H9 (cell line): ENCODE data around the gene RASSF7. TPM values are rescaled to one million over a fixed set of nuclear protein-coding genes. Genes with fewer than 3 reads are reported as not detected.

Experiments used
- DNase-seq: peaks from one replicate; pipeline ENCODE4 v3.0.0-alpha.2; 2017
- H2AFZ ChIP-seq: one replicate; pipeline ENCODE4 v1.6.1; 2013; ENCODE audit warnings: mild to moderate bottlenecking, low read length, control low read depth, moderate library complexity
- H2AK5ac ChIP-seq: 2 replicates; pipeline ENCODE4 v1.6.1; 2013; ENCODE audit warnings: low read length, control low read depth, mixed read lengths; ENCODE audit not compliant: insufficient read length
- H2BK120ac ChIP-seq: one replicate; pipeline ENCODE4 v1.6.1; 2013; ENCODE audit warnings: low read depth, mild to moderate bottlenecking, low read length, control low read depth, inconsistent platforms; ENCODE audit not compliant: poor library complexity, severe bottlenecking
- H2BK12ac ChIP-seq: 2 replicates; pipeline ENCODE4 v1.6.1; 2013; ENCODE audit warnings: low read length, control low read depth, mixed read lengths, low read depth; ENCODE audit not compliant: insufficient read length
- H2BK15ac ChIP-seq: 2 replicates; pipeline ENCODE4 v1.6.1; 2013; ENCODE audit warnings: low read depth, low read length, control low read depth
- H2BK20ac ChIP-seq: one replicate; pipeline ENCODE4 v1.6.1; 2013; ENCODE audit warnings: low read depth, mild to moderate bottlenecking, low read length, control low read depth, inconsistent platforms; ENCODE audit not compliant: poor library complexity, severe bottlenecking
- H2BK5ac ChIP-seq: 2 replicates; pipeline ENCODE4 v1.6.1; 2013; ENCODE audit warnings: low read length, control low read depth, mixed read lengths; ENCODE audit not compliant: insufficient read length
- H3K14ac ChIP-seq: 2 replicates; pipeline ENCODE4 v1.6.1; 2013; ENCODE audit warnings: low read length, control low read depth; ENCODE audit not compliant: insufficient read depth
- H3K18ac ChIP-seq: 2 replicates; pipeline ENCODE4 v1.6.1; 2013; ENCODE audit warnings: low read depth, mild to moderate bottlenecking, mixed read lengths, low read length, control low read depth; ENCODE audit not compliant: insufficient read length
- H3K23ac ChIP-seq: 2 replicates; pipeline ENCODE4 v1.6.1; 2013; ENCODE audit warnings: low read length, control low read depth, mixed read lengths, low read depth; ENCODE audit not compliant: insufficient read length
- H3K23me2 ChIP-seq: 2 replicates; pipeline ENCODE4 v1.6.1; 2013; ENCODE audit warnings: low read depth, mild to moderate bottlenecking, mixed read lengths, low read length, control low read depth; ENCODE audit not compliant: insufficient read length, poor library complexity, severe bottlenecking
- H3K27ac ChIP-seq: 2 replicates; pipeline ENCODE4 v1.5.1; 2013; ENCODE audit warnings: low read length, control low read depth, mixed read lengths, low read depth; ENCODE audit not compliant: insufficient read length
- H3K27me3 ChIP-seq: 2 replicates; pipeline ENCODE4 v1.6.1; 2013; ENCODE audit warnings: low read length, control low read depth, inconsistent platforms; ENCODE audit not compliant: insufficient read depth
- H3K4ac ChIP-seq: 2 replicates; pipeline ENCODE4 v1.6.1; 2013; ENCODE audit warnings: low read depth, mild to moderate bottlenecking, control low read depth, inconsistent platforms, low read length, moderate library complexity
- H3K4me1 ChIP-seq: 2 replicates; pipeline ENCODE4 v1.6.1; 2013; ENCODE audit warnings: low read length, control low read depth, inconsistent platforms; ENCODE audit not compliant: insufficient read depth
- H3K4me2 ChIP-seq: 2 replicates; pipeline ENCODE4 v1.6.1; 2013; ENCODE audit warnings: low read length, control low read depth, mixed read lengths; ENCODE audit not compliant: insufficient read length, insufficient read depth
- H3K56ac ChIP-seq: 2 replicates; pipeline ENCODE4 v1.6.1; 2013; ENCODE audit warnings: low read depth, mild to moderate bottlenecking, mixed read lengths, low read length, control low read depth; ENCODE audit not compliant: insufficient read length
- H3K79me1 ChIP-seq: 2 replicates; pipeline ENCODE4 v1.6.1; 2013; ENCODE audit warnings: low read depth, mild to moderate bottlenecking, moderate library complexity, low read length, control low read depth, inconsistent platforms; ENCODE audit not compliant: insufficient read depth, poor library complexity, severe bottlenecking
- H3K79me2 ChIP-seq: 2 replicates; pipeline ENCODE4 v1.6.1; 2013; ENCODE audit warnings: low read length, control low read depth, inconsistent platforms; ENCODE audit not compliant: insufficient read depth
- H3K9ac ChIP-seq: 2 replicates; pipeline ENCODE4 v1.6.1; 2013; ENCODE audit warnings: low read length, control low read depth, mixed read lengths; ENCODE audit not compliant: insufficient read length; ENCODE audit errors: extremely low read depth
- H3K9me3 ChIP-seq: one replicate; pipeline ENCODE4 v1.6.1; 2013; ENCODE audit warnings: low read depth, low read length, inconsistent platforms; ENCODE audit not compliant: control insufficient read depth
- H3T11ph ChIP-seq: one replicate; pipeline ENCODE4 v1.6.1; 2013; ENCODE audit warnings: mild to moderate bottlenecking, low read length, control low read depth, inconsistent platforms
- H4K20me1 ChIP-seq: one replicate; pipeline ENCODE4 v1.6.1; 2013; ENCODE audit not compliant: control insufficient read depth, insufficient read length, insufficient read depth
- H4K5ac ChIP-seq: 2 replicates; pipeline ENCODE4 v1.6.1; 2013; ENCODE audit warnings: low read depth, mild to moderate bottlenecking, mixed read lengths, low read length, control low read depth; ENCODE audit not compliant: insufficient read length
- H4K8ac ChIP-seq: replicated peaks from 2 replicates; pipeline ENCODE4 v1.6.1; 2013; ENCODE audit warnings: low read length, control low read depth, mixed read lengths, low read depth; ENCODE audit not compliant: insufficient read length
- H4K91ac ChIP-seq: 2 replicates; pipeline ENCODE4 v1.6.1; 2013; ENCODE audit warnings: low read depth, mild to moderate bottlenecking, moderate library complexity, mixed read lengths, low read length, control low read depth; ENCODE audit not compliant: insufficient read length
- H3K27ac Mint-ChIP-seq, 3 experiments: 2 replicates in 2 of 3; 3 replicates in 1 of 3; pipeline ENCODE4 v1.8.0; 2020 to 2021; ENCODE audit warnings: mixed read lengths in 3 of 3, mild to moderate bottlenecking in 1 of 3, moderate library complexity in 1 of 3
- H3K27me3 Mint-ChIP-seq: 2 replicates; pipeline ENCODE4 v1.8.0; 2021; ENCODE audit warnings: low read depth, mild to moderate bottlenecking, moderate library complexity, mixed read lengths
- H3K36me3 Mint-ChIP-seq, 3 experiments: 2 replicates in 2 of 3; 3 replicates in 1 of 3; pipeline ENCODE4 v1.8.0; 2020 to 2021; ENCODE audit warnings: low read depth in 3 of 3, mixed read lengths in 3 of 3; ENCODE audit not compliant: insufficient read depth in 1 of 3
- H3K4me1 Mint-ChIP-seq, 2 experiments: 2 replicates each; pipeline ENCODE4 v1.8.0; 2020; ENCODE audit warnings: mixed read lengths in 2 of 2
- H3K4me3 Mint-ChIP-seq, 2 experiments: 2 replicates in 1 of 2; 3 replicates in 1 of 2; pipeline ENCODE4 v1.8.0; 2020 to 2021; ENCODE audit warnings: mild to moderate bottlenecking in 2 of 2, mixed read lengths in 2 of 2, moderate library complexity in 1 of 2
- H3K9me3 Mint-ChIP-seq, 2 experiments: 2 replicates in 1 of 2; 3 replicates in 1 of 2; pipeline ENCODE4 v1.8.0; 2020; ENCODE audit warnings: mild to moderate bottlenecking in 2 of 2, mixed read lengths in 2 of 2, moderate library complexity in 1 of 2
- CTCF ChIP-seq: fragments of 200-600 bp; sonication (generic); conservative IDR thresholded peaks from 3 replicates; pipeline ENCODE4 v1.8.0; 2021; ENCODE audit warnings: antibody characterized with exemption, mild to moderate bottlenecking
- WGBS: extraction: QIAGEN DNeasy Blood & Tissue Kit; methylation state at CpG from one replicate; pipeline ENCODE4 v1.1.7; 2013; ENCODE audit warnings: missing lambda C conversion rate, low lambda C conversion rate, mixed read lengths; ENCODE audit not compliant: insufficient read length; ENCODE audit errors: extremely low coverage; 5-methylcytosine and 5-hydroxymethylcytosine counted together
- total RNA-seq: library from RNA; stranded (reverse); gene quantifications from 2 replicates; pipeline ENCODE4 v1.2.1, GENCODE V29; 2021

Gene RASSF7
- total RNA-seq, 1 experiment from 2014 or later, result 26.3 TPM

GRCh38 chr11:544817-545166 lies 16.0 kb upstream of the RASSF7 start:
- no peak overlapping the region for H2BK120ac ChIP-seq
- H3K4ac ChIP-seq, result no peak overlapping the region
- Mint-ChIP-seq H3K36me3 (peaks cover 2 to 7% (median 5%) of the 10 kb centered on the region in 3 experiments; a peak in 5 of 7 replicates), H3K27ac (no peak overlapping the region), H3K27me3 (peaks cover 3% of the 10 kb centered on the region; the same call in 1 of the 2 replicates), H3K4me1 (peaks cover 3 to 5% of the 10 kb centered on the region in 2 experiments; a peak in 2 of 4 replicates), H3K9me3 (peaks cover 0 to 2% of the 10 kb centered on the region in 2 experiments; a peak in 2 of 5 replicates), H3K4me3 (no peak overlapping the region)
- H3K56ac ChIP-seq, result no peak overlapping the region
- no peak overlapping the region for H2BK20ac ChIP-seq
- H3K18ac ChIP-seq, result no peak overlapping the region
- no peak overlapping the region for H3K23ac ChIP-seq
- no peak overlapping the region for H3K27ac ChIP-seq
- H3K4me1 ChIP-seq, result no peaks in the 10 kb centered on the region
- H2BK12ac ChIP-seq, result no peak overlapping the region
- H4K91ac ChIP-seq, result no peak overlapping the region
- no peaks in the 10 kb centered on the region for H3K23me2 ChIP-seq
- DNase-seq, result no peak
- H4K8ac ChIP-seq, result no peak overlapping the region
- H3K79me2 ChIP-seq, result no peaks in the 10 kb centered on the region
- H2BK5ac ChIP-seq, result no peak overlapping the region
- no peak overlapping the region for H2AFZ ChIP-seq
- no peaks in the 10 kb centered on the region for H3K27me3 ChIP-seq
- H3K79me1 ChIP-seq, result no peaks in the 10 kb centered on the region
- H3K4me2 ChIP-seq, result no peak overlapping the region
- no peak overlapping the region for H2BK15ac ChIP-seq
- H3T11ph ChIP-seq, result no peak overlapping the region
- H3K9me3 ChIP-seq, result no peaks in the 10 kb centered on the region
- no peak overlapping the region for H3K9ac ChIP-seq
- WGBS, result no CpG with 5 or more reads among the region's 5 CpGs
- H4K5ac ChIP-seq, result no peak overlapping the region
- no peak overlapping the region for H3K14ac ChIP-seq
- H2AK5ac ChIP-seq, result no peak overlapping the region
- TF ChIP-seq CTCF, result no peak
- H4K20me1 ChIP-seq, result no peaks in the 10 kb centered on the region
